SH-SY5Y (cell line): Measurements from ENCODE around the gene ASXL3.

ENCODE experiments used
- GATA2 ChIP-seq: IDR thresholded peaks from 2 replicates; pipeline ENCODE4 v1.6.1; 2011; ENCODE audit warnings: mild to moderate bottlenecking, low read depth, low read length
- GATA3 ChIP-seq: IDR thresholded peaks from 2 replicates; pipeline ENCODE4 v1.6.1; 2011; ENCODE audit warnings: low read depth, mild to moderate bottlenecking, low read length, moderate library complexity

- TF ChIP-seq GATA3 (no peak), GATA2 (no peak)
These were observed 20.3 kb upstream of the ASXL3 start for GRCh38 chr18:33557706-33558105.
